Measurements from ENCODE around the gene TCAP.

Gene TCAP

GRCh38 chr17:39631403-39631802, 33.7 kb upstream of the TCAP start:
- DNase-seq (ENCODE audit: low read depth): no peak
- no peak overlapping the region for H3K4me3 ChIP-seq (ENCODE audit: low read length)
- no peak for TF ChIP-seq CTCF (conservative IDR thresholded peaks at IDR 0.05; ENCODE audit: low read depth, low read length)

- DNase-seq (ENCODE audit: low read depth): no peak
- TF ChIP-seq CTCF (conservative IDR thresholded peaks at IDR 0.05; ENCODE audit: low read depth, low read length): no peak
- no peak overlapping the region for H3K4me3 ChIP-seq (ENCODE audit: low read length)
Observed at GRCh38 chr17:39632153-39632941, 32.8 kb upstream of the TCAP start.

GRCh38 chr17:39633570-39634183, 31.5 kb upstream of the TCAP start:
- no peak for TF ChIP-seq CTCF (conservative IDR thresholded peaks at IDR 0.05; ENCODE audit: low read depth, low read length)
- H3K4me3 ChIP-seq (ENCODE audit: low read length): no peak overlapping the region
- no peak for DNase-seq (ENCODE audit: low read depth)

- H3K4me3 ChIP-seq (ENCODE audit: low read length): no peak overlapping the region
- DNase-seq (ENCODE audit: low read depth): no peak
- TF ChIP-seq CTCF (conservative IDR thresholded peaks at IDR 0.05; ENCODE audit: low read depth, low read length): peak; percentile 67
Observed at GRCh38 chr17:39634384-39634871, 30.7 kb upstream of the TCAP start.

- no peak overlapping the region for H3K4me3 ChIP-seq (ENCODE audit: low read length)
- TF ChIP-seq CTCF (conservative IDR thresholded peaks at IDR 0.05; ENCODE audit: low read depth, low read length): no peak
- DNase-seq (ENCODE audit: low read depth): no peak
Observed at GRCh38 chr17:39635614-39636176, 29.5 kb upstream of the TCAP start.

- H3K4me3 ChIP-seq (ENCODE audit: low read length): peak overlapping the region; percentile 92
- TF ChIP-seq CTCF (conservative IDR thresholded peaks at IDR 0.05; ENCODE audit: low read depth, low read length): no peak
- DNase-seq (ENCODE audit: low read depth): no peak
Observed at GRCh38 chr17:39636587-39636926, 28.6 kb upstream of the TCAP start.
